K562 (cell line): ENCODE results near the gene EFNA1. TPM values are rescaled to one million over a fixed set of nuclear protein-coding genes. Genes with fewer than 3 reads are reported as not detected.

Experiments
- AFF1 ChIP-seq, 2 experiments: fragments of 450-650 bp; IDR thresholded peaks; 2 replicates each; pipeline ENCODE4 v1.6.1; 2018; ENCODE audit warnings: mild to moderate bottlenecking in 2 of 2, low read depth in 1 of 2; ENCODE audit not compliant: partially characterized antibody in 2 of 2
- ARID4B ChIP-seq: sonication (generic); formaldehyde crosslinking; IDR thresholded peaks from 2 replicates; pipeline ENCODE4 v1.8.0; 2022; ENCODE audit warnings: mild to moderate bottlenecking, missing genetic modification reagents
- ATF1 ChIP-seq, 2 experiments: fragments of 450-650 bp in 1 of 2; IDR thresholded peaks; 2 replicates each; pipeline ENCODE4 v1.6.1; 2016; ENCODE audit warnings: missing compliant biosample characterization in 1 of 2, missing genetic modification characterization in 1 of 2
- ATF6 ChIP-seq: sonication (generic); formaldehyde crosslinking; IDR thresholded peaks from 2 replicates; pipeline ENCODE4 v1.4.0; 2020; ENCODE audit warnings: mild to moderate bottlenecking, missing genetic modification reagents
- BHLHE40 ChIP-seq: IDR thresholded peaks from 2 replicates; pipeline ENCODE4 v1.6.1; 2011; ENCODE audit warnings: low read length, improper control_type of control experiment
- CREM ChIP-seq: IDR thresholded peaks from 2 replicates; pipeline ENCODE4 v1.6.1; 2014; ENCODE audit warnings: antibody characterized with exemption, low read depth
- HSF4 ChIP-seq: fragments of 250-450 bp; sonication (Bioruptor Pico); IDR thresholded peaks from 2 replicates; pipeline ENCODE4 v2.1.2; 2022; ENCODE audit warnings: mild to moderate bottlenecking, moderate library complexity, borderline replicate concordance
- RBFOX2 ChIP-seq: fragments of 200-400 bp; formaldehyde crosslinking; IDR thresholded peaks from 2 replicates; pipeline ENCODE4 v1.6.1; 2017; ENCODE audit warnings: low read depth, mild to moderate bottlenecking, low read length, moderate library complexity
- TCFL5 ChIP-seq: fragments of 250-450 bp; sonication (Bioruptor Pico); conservative IDR thresholded peaks from 2 replicates; pipeline ENCODE4 v1.6.1; 2021; ENCODE audit warnings: mild to moderate bottlenecking, moderate library complexity, matching md5 sums
- ZBED1 ChIP-seq: IDR thresholded peaks from 2 replicates; pipeline ENCODE4 v1.6.1; 2014
- ZNF445 ChIP-seq: fragments of 250-450 bp; sonication (Bioruptor Pico); IDR thresholded peaks from 2 replicates; pipeline ENCODE4 v1.4.0; 2020; ENCODE audit warnings: low read depth, mild to moderate bottlenecking, moderate library complexity
- ZNF583 ChIP-seq: fragments of 250-450 bp; sonication (Bioruptor Pico); IDR thresholded peaks from 2 replicates; pipeline ENCODE4 v1.4.0; 2020
- polyA plus RNA-seq, 8 experiments: library from polyadenylated mRNA; depleted of rRNA in 4 of 8; stranded (reverse) in 5 of 8; unstranded in 3 of 8; fragments of >200 nt; fragmentation: Nextera tagmentation in 2 of 8; fragmentation: Illumina TruSeq in 1 of 8; extraction: Ambion mirVana in 2 of 8; extraction: Trizol in 1 of 8; gene quantifications; 2 replicates each; pipeline versions ENCODE4 v1.2.1 to v1.2.3, GENCODE V29; 2011 to 2014; ENCODE audit warnings: inconsistent platforms in 1 of 8, missing spikeins in 1 of 8
- total RNA-seq, 7 experiments: library from RNA; depleted of rRNA in 6 of 7; stranded (reverse); fragments of >200 nt in 6 of 7; fragmentation: Illumina TruSeq in 2 of 7; extraction: Trizol in 2 of 7; gene quantifications; 2 replicates each; pipeline versions ENCODE4 v1.2.1 to v1.2.3, GENCODE V29; 2011 to 2021; ENCODE audit warnings: low replicate concordance in 1 of 7

The EFNA1 gene
- total and polyA plus RNA-seq, 9 of the 15 experiments (the other 6 are each of a cell fraction or from before 2014, with no cell fraction given) = 2.1 to 9.3 (median 3.0) TPM

GRCh38 chr1:155135415-155136028, 7.8 kb downstream of the EFNA1 start, which contains the start of gene SLC50A1 (continued):
- TF ChIP-seq ZBED1 = 0 out of 2 replicates have a peak, but pooled peaks have one; percentile 13
- TF ChIP-seq HSF4 = 0 out of 2 replicates have a peak, but pooled peaks have one; percentile 60
- peak; percentile 80 for TF ChIP-seq BHLHE40
- TF ChIP-seq ATF1 (CRISPR knock-in tag; IDR thresholded peaks at IDR 0.05) = no peak
- TF ChIP-seq ATF1 (tag; IDR thresholded peaks at IDR 0.05) = peak; percentile 90
- peak; percentile 20; the same call in 1 of the 2 replicates for TF ChIP-seq ZNF583 (CRISPR knock-in tag)
- TF ChIP-seq AFF1 (IDR thresholded peaks at IDR 0.05; ENCODE audit: low read depth in 1 of 2, partially characterized antibody in 2 of 2) = peak in 1 of 2 experiments; percentile 56
- TF ChIP-seq RBFOX2 = peak; percentile 93
- TF ChIP-seq ZNF445 (CRISPR knock-in tag) = no peak
- peak; percentile 78 for TF ChIP-seq CREM
- no peak for TF ChIP-seq TCFL5 (CRISPR knock-in tag)
- peak; percentile 72; the same call in 1 of the 2 replicates for TF ChIP-seq ARID4B (CRISPR knock-in tag)
- peak; percentile 89 for TF ChIP-seq ATF6 (CRISPR knock-in tag)
